Measurements from ENCODE around the gene CDKL5. TPM values are rescaled to one million over a fixed set of nuclear protein-coding genes. Genes with fewer than 3 reads are reported as not detected.

The CDKL5 gene
- total RNA-seq, 2 experiments from 2014 or later, result 1.2 to 1.4 TPM

DNA sequence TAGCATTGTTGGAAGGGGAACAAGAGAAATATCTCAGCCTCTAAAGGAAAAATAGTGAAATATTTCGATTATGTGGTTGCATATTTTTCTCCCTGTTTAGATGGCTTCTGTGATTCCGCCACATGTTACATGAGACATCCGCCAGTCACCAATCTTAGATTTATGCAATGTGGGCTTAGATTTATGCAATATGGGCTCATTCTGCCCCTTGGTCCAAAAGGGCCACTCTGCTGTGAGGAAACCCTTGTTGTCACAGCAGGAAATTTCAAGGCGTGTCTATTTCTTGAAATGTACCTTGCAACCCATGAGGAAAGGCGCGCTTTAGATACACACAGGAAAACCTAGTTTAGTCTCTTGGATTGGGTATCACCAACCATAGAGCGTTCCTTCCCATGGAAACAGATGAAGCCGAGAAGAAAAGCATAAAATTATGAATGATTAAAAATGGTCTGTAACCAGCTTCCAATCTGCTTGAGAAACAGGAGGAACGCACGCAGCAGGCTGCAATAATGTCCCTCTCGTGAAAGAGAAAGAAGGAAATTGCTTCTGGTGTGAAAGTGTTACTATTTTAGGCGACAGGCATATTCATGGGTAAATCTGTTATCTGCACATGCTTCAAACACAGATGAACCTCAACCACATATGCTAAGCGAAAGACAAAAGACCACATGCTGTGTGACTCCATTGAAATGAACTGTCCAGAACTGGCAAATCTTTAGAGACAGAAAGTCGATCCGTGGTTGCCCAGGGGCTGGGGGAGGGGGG is 242.8 kb downstream of the CDKL5 start:
- Mint-ChIP-seq H3K4me1 (ENCODE audit: low read depth) (peaks cover 5% of the 10 kb centered on the region), H3K36me3 (no peaks in the 10 kb centered on the region), H3K9me3 (no peaks in the 10 kb centered on the region), H3K27ac (no peak overlapping the region), H3K4me3 (no peak overlapping the region), H3K27me3 (no peaks in the 10 kb centered on the region)
- intact Hi-C loops (cut with micrococcal nuclease), result no loop called here
- ChIA-PET POLR2A (no interaction called here), CTCF (no interaction called here)
- no peak for DNase-seq

GRCh38 chrX:18672008-18672407 is 246.6 kb downstream of the CDKL5 start, which contains the start of gene RS1:
Gene RS1 (minus strand): TSS chrX:18672108. CDS start chrX:18672068, 40 bp downstream.
- CTCF ChIA-PET, result no interaction called here

DNA sequence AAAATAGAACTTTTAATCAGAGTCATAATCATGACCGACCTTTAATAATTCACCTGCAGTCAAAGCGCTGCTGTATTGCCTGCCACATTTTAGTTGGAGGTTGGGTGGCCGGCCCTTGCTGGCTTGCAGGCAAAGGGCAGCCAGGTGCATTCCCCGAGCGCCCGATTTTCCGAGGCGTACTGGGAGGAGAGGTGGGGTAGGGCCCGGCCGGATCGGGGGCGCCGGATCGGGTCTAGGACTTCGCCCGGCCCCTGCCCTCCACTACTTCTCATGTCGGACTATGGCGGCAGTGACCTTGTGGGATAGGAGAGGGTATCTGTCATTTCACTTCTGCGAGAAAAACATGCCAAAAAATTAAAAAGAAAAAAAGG is 249.0 kb downstream of the CDKL5 start:
- Mint-ChIP-seq H3K4me1 (ENCODE audit: low read depth) (no peaks in the 10 kb centered on the region), H3K9me3 (no peaks in the 10 kb centered on the region), H3K27ac (peak overlapping the region; percentile 67), H3K4me3 (peak overlapping the region; percentile 69), H3K36me3 (no peaks in the 10 kb centered on the region), H3K27me3 (no peaks in the 10 kb centered on the region)
- ChIA-PET POLR2A (no interaction called here), CTCF (no interaction called here)
- intact Hi-C loops (cut with micrococcal nuclease), result loop anchor here (2.0 to 10.0 kb wide), 5 partner anchors 213 to 1010 kb away; partner anchors contain the start of genes CDKL5, PDHA1 and PHKA2
- peak; percentile 34 for DNase-seq

More at GRCh38 chrX:18672008-18672407, 246.6 kb downstream of the CDKL5 start, which contains the start of gene RS1:
- H3K27ac Mint-ChIP-seq, result no peak within 1 kb of the TSS
- no peak within 1 kb of the TSS for H3K4me3 Mint-ChIP-seq
- H3K27me3 Mint-ChIP-seq, result no peaks in the 10 kb centered on the region
- no peak for DNase-seq
- POLR2A ChIA-PET, result no interaction called here
- peaks cover 5% of the 10 kb centered on the region for H3K4me1 Mint-ChIP-seq (ENCODE audit: low read depth)
- H3K9me3 Mint-ChIP-seq, result no peaks in the 10 kb centered on the region
- intact Hi-C loops (cut with micrococcal nuclease), result loop anchor here (5.0 to 10.0 kb wide), 2 partner anchors 215 to 1013 kb away; no protein-coding TSS in a partner anchor
- no peaks in the 10 kb centered on the region for H3K36me3 Mint-ChIP-seq

DNA sequence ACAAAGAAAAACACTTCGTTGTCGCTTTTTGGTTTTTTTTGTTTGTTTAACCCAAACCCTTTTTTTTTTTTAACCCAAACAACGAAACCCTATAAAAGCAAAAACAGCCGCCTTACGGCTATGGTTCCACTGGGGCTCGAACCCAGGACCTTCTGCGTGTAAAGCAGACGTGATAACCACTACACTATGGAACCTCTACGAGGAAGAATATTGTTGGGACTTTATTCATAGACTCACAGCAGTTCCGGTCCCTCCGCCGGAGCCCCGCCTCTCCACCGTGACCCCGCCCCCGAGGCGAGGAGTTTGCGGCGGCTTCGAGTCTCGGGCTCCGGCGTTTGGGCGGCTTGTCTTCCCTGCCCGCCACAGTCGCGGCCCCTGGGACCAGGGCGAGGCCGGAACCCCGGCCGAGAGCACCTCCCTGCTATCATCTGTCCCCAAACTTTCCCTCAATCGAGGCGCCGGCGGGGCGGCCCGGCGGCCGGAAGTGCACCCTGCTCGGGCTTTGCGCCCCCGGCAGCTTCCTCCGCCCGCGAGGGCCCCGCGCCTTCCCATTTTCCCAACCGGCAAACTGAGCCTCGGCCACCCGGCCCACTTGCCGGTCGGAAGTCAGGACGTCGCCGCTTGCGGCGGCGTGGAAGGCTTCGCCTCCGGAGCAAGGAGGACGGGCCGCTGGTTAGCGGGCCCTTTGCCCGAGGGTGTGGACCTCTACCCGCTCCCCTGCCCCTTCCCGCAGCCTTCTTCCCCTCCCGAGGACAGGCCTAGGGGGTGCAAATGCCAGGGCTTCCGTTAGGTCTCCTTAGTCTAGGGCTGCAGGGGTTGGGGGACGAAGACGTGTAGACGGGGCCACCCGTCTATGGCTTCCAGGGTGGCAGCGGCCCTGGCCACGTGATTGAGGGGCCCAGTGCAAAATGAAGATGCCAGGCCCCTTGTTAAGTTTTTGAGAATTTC is 249.7 kb downstream of the CDKL5 start:
- DNase-seq, result peak; percentile 79
- Mint-ChIP-seq H3K4me1 (ENCODE audit: low read depth) (no peaks in the 10 kb centered on the region), H3K4me3 (peak overlapping the region; percentile 69), H3K36me3 (no peaks in the 10 kb centered on the region), H3K27ac (peak overlapping the region; percentile 77), H3K9me3 (no peaks in the 10 kb centered on the region), H3K27me3 (no peaks in the 10 kb centered on the region)
- ChIA-PET CTCF (no interaction called here), POLR2A (no interaction called here)
- intact Hi-C loops (cut with micrococcal nuclease), result loop anchor here (2.0 to 10.0 kb wide), 5 partner anchors 212 to 1010 kb away; partner anchors contain the start of genes CDKL5, PDHA1 and PHKA2

DNA sequence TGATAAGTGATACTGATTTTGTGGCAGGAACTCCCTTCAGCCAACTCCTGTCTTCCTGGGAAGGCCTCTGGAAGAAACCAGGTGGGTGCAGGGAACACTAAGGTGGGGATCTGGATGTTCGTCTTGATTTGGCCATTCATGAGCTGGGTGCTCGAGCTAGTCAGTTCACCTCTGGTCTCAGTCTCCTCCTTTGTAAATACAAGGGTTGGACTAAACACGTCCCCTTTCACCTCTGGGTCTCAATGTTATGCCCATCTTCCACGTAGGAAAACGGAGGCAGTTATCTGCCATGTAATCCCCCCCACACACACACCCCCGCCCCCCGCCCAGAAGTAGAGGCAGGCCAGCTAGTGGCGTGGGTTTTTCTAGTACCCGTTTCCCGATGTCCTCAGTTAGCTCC is 250.6 kb downstream of the CDKL5 start:
- no peak overlapping the region for H3K4me3 Mint-ChIP-seq
- ChIA-PET POLR2A (no interaction called here), CTCF (no interaction called here)
- no peaks in the 10 kb centered on the region for H3K9me3 Mint-ChIP-seq
- no peaks in the 10 kb centered on the region for H3K27me3 Mint-ChIP-seq
- H3K27ac Mint-ChIP-seq, result no peak overlapping the region
- H3K36me3 Mint-ChIP-seq, result no peaks in the 10 kb centered on the region
- intact Hi-C loops (cut with micrococcal nuclease), result loop anchor here (10.0 kb wide), 1 partner anchor 1009 kb away; no protein-coding TSS in a partner anchor
- no peaks in the 10 kb centered on the region for H3K4me1 Mint-ChIP-seq (ENCODE audit: low read depth)
- no peak for DNase-seq

DNA sequence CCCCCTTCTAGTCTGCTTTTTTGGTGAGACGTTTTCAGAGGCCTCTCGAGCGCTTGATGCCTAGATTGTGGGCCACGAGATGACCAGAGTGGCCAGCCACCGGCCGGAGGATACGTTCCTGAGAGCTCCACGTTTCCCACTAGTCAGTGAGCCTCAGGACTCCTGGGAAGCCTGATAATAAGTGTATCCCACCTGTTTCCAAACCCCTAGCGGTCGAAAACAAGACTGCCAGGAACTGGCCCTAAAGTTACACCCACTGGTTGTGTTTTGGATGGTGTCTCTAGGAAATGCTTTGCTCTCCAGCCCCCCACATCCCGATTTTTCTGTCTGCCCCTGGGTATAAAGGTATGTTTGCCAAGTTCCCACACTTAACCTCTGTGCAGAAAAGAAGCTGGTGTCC is 251.1 kb downstream of the CDKL5 start:
- Mint-ChIP-seq H3K27ac (no peak overlapping the region), H3K4me1 (ENCODE audit: low read depth) (no peaks in the 10 kb centered on the region), H3K36me3 (no peaks in the 10 kb centered on the region), H3K27me3 (no peaks in the 10 kb centered on the region), H3K4me3 (no peak overlapping the region), H3K9me3 (no peaks in the 10 kb centered on the region)
- intact Hi-C loops (cut with micrococcal nuclease), result loop anchor here (10.0 kb wide), 1 partner anchor 1008 kb away; no protein-coding TSS in a partner anchor
- DNase-seq, result no peak
- ChIA-PET CTCF (no interaction called here), POLR2A (no interaction called here)

GRCh38 chrX:18677161-18677869 is 251.9 kb downstream of the CDKL5 start:
- ChIA-PET CTCF (no interaction called here), POLR2A (no interaction called here)
- Mint-ChIP-seq H3K4me1 (ENCODE audit: low read depth) (no peaks in the 10 kb centered on the region), H3K27me3 (no peaks in the 10 kb centered on the region), H3K9me3 (no peaks in the 10 kb centered on the region), H3K27ac (no peak overlapping the region), H3K4me3 (no peak overlapping the region), H3K36me3 (no peaks in the 10 kb centered on the region)
- DNase-seq, result no peak
- intact Hi-C loops (cut with micrococcal nuclease), result loop anchor here (10.0 kb wide), 1 partner anchor 1007 kb away; no protein-coding TSS in a partner anchor

DNA sequence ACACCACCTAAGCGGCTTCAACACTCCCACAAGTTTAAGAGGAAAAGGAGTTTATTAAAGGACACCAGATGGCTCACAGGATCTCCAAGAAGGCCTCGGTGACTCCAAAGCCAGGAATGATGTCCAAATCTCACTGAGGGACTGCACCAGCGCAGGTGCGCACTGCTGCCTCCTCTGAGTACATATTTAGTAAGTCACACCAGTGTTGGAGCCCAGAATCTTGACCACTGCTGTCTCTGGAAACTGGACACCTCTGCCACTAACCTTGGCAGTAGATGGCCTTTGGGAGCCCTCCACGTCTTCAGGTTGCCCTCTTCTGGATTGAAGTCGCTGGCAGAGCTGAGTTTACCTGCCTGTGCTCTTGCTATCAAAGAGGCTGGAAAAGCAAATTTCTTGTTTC is 256.6 kb downstream of the CDKL5 start:
- no peak for DNase-seq
- CTCF ChIA-PET, result no interaction called here
- H3K4me3 Mint-ChIP-seq, result no peak overlapping the region
- POLR2A ChIA-PET, result no interaction called here
- peaks cover 2% of the 10 kb centered on the region for H3K27me3 Mint-ChIP-seq
- intact Hi-C loops (cut with micrococcal nuclease), result no loop called here
- H3K4me1 Mint-ChIP-seq (ENCODE audit: low read depth), result no peaks in the 10 kb centered on the region
- no peak overlapping the region for H3K27ac Mint-ChIP-seq
- no peaks in the 10 kb centered on the region for H3K36me3 Mint-ChIP-seq
- H3K9me3 Mint-ChIP-seq, result no peaks in the 10 kb centered on the region

- no peak for DNase-seq
- Mint-ChIP-seq H3K36me3 (no peaks in the 10 kb centered on the region), H3K27me3 (peaks cover 2% of the 10 kb centered on the region), H3K4me3 (no peak overlapping the region), H3K27ac (no peak overlapping the region), H3K4me1 (ENCODE audit: low read depth) (no peaks in the 10 kb centered on the region), H3K9me3 (no peaks in the 10 kb centered on the region)
- ChIA-PET CTCF (no interaction called here), POLR2A (no interaction called here)
- intact Hi-C loops (cut with micrococcal nuclease), result no loop called here
Observed at GRCh38 chrX:18682979-18683387, 257.6 kb downstream of the CDKL5 start.

- ChIA-PET POLR2A (no interaction called here), CTCF (no interaction called here)
- Mint-ChIP-seq H3K4me1 (ENCODE audit: low read depth) (no peaks in the 10 kb centered on the region), H3K9me3 (no peaks in the 10 kb centered on the region), H3K27me3 (no peaks in the 10 kb centered on the region), H3K36me3 (no peaks in the 10 kb centered on the region), H3K4me3 (no peak overlapping the region), H3K27ac (no peak overlapping the region)
- intact Hi-C loops (cut with micrococcal nuclease), result no loop called here
- no peak for DNase-seq
Observed at GRCh38 chrX:18687856-18688495, 262.6 kb downstream of the CDKL5 start.

- H3K27ac Mint-ChIP-seq, result no peak overlapping the region
- H3K27me3 Mint-ChIP-seq, result no peaks in the 10 kb centered on the region
- H3K36me3 Mint-ChIP-seq, result no peaks in the 10 kb centered on the region
- ChIA-PET POLR2A (no interaction called here), CTCF (no interaction called here)
- intact Hi-C loops (cut with micrococcal nuclease), result no loop called here
- H3K4me3 Mint-ChIP-seq, result no peak overlapping the region
- H3K4me1 Mint-ChIP-seq (ENCODE audit: low read depth), result no peaks in the 10 kb centered on the region
- H3K9me3 Mint-ChIP-seq, result no peaks in the 10 kb centered on the region
- no peak for DNase-seq
Observed at GRCh38 chrX:18691431-18691830, 266.0 kb downstream of the CDKL5 start.

Measured in activated CD4-positive, alpha-beta memory T cell treated with anti-CD3 and anti-CD28 coated beads for 36 hours (primary cell).